Keratinocyte (primary cell): ENCODE measurements around the gene OPALIN. TPM values are rescaled to one million over a fixed set of nuclear protein-coding genes. Genes with fewer than 3 reads are reported as not detected.

Experiments
- DNase-seq: peaks from one replicate; pipeline ENCODE4 v3.0.0-alpha.2; 2011; ENCODE audit warnings: low read depth, missing footprints, low spot score
- FAIRE-seq: peaks from 2 replicates; lab custom pipeline; 2011; peaks lifted over from hg19 to GRCh38; lab: Jason Lieb, UNC
- H2AFZ ChIP-seq: 2 replicates; pipeline ENCODE4 v1.6.0; 2012; ENCODE audit warnings: low read length, control low read depth, inconsistent platforms; ENCODE audit not compliant: control insufficient read depth
- H3K27ac ChIP-seq: 2 replicates; pipeline ENCODE4 v1.5.1; 2011; ENCODE audit warnings: low read length; ENCODE audit not compliant: control insufficient read depth, insufficient read depth
- H3K27me3 ChIP-seq: 3 replicates; pipeline ENCODE4 v1.6.0; 2011; ENCODE audit warnings: low read length; ENCODE audit not compliant: control insufficient read depth, insufficient read depth; ENCODE audit errors: extremely low read depth
- H3K36me3 ChIP-seq, 2 experiments: 2 replicates in 1 of 2; 3 replicates in 1 of 2; pipeline ENCODE4 v1.5.1; 2011; ENCODE audit warnings: low read length in 2 of 2, mild to moderate bottlenecking in 1 of 2; ENCODE audit not compliant: control insufficient read depth in 2 of 2, insufficient read depth in 2 of 2; ENCODE audit errors: extremely low read depth in 1 of 2
- H3K4me1 ChIP-seq: 3 replicates; pipeline ENCODE4 v1.5.1; 2011; ENCODE audit warnings: low read length; ENCODE audit not compliant: control insufficient read depth, insufficient read depth; ENCODE audit errors: extremely low read depth
- H3K4me2 ChIP-seq: 3 replicates; pipeline ENCODE4 v1.6.0; 2011; ENCODE audit warnings: low read depth, low read length; ENCODE audit not compliant: control insufficient read depth, insufficient read depth; ENCODE audit errors: extremely low read depth
- H3K4me3 ChIP-seq, 3 experiments: fragments of 200-600 bp in 1 of 3; sonication (generic) in 1 of 3; 2 replicates in 2 of 3; 3 replicates in 1 of 3; pipeline ENCODE4 v1.5.1; 2011 to 2016; ENCODE audit warnings: low read length in 3 of 3, mild to moderate bottlenecking in 3 of 3, control low read depth in 2 of 3, inconsistent platforms in 1 of 3, low read depth in 1 of 3, mixed read lengths in 1 of 3, mixed run types in 1 of 3, moderate library complexity in 1 of 3; ENCODE audit not compliant: control insufficient read depth in 2 of 3, insufficient read depth in 2 of 3; ENCODE audit errors: extremely low read depth in 1 of 3
- H3K79me2 ChIP-seq: 2 replicates; pipeline ENCODE4 v1.6.0; 2012; ENCODE audit warnings: low read length; ENCODE audit not compliant: control insufficient read depth, insufficient read depth
- H3K9ac ChIP-seq: 3 replicates; pipeline ENCODE4 v1.6.0; 2011; ENCODE audit warnings: low read length; ENCODE audit not compliant: control insufficient read depth, insufficient read depth; ENCODE audit errors: extremely low read depth
- H3K9me1 ChIP-seq: 3 replicates; pipeline ENCODE4 v1.6.0; 2011; ENCODE audit warnings: low read length; ENCODE audit not compliant: control insufficient read depth, insufficient read depth; ENCODE audit errors: extremely low read depth
- H3K9me3 ChIP-seq: 2 replicates; pipeline ENCODE4 v1.5.1; 2012; ENCODE audit warnings: low read depth, low read length; ENCODE audit not compliant: control insufficient read depth
- H4K20me1 ChIP-seq: 3 replicates; pipeline ENCODE4 v1.6.0; 2011; ENCODE audit warnings: low read length; ENCODE audit not compliant: control insufficient read depth, insufficient read depth; ENCODE audit errors: extremely low read depth
- EZH2 ChIP-seq: IDR thresholded peaks from one replicate; pipeline ENCODE4 v1.6.1; 2012; ENCODE audit warnings: inconsistent platforms, mild to moderate bottlenecking, low read length, moderate library complexity
- dilution Hi-C: fragments of 300-500 bp; cut with MboI; formaldehyde crosslinking; loops from one replicate; pipeline ENCODE4 v1.7.0; 2020; ENCODE audit warnings: low sequenced_read_pairs; ENCODE audit not compliant: extremely low pct_ligation_motif_present
- polyA plus RNA-seq, 5 experiments: library from polyadenylated mRNA; depleted of rRNA in 3 of 5; stranded (reverse) in 3 of 5; stranded (forward) in 1 of 5; unstranded in 1 of 5; fragments of >200 nt; gene quantifications; 1 replicate in 1 of 5; 2 replicates in 3 of 5; 3 replicates in 1 of 5; pipeline versions ENCODE4 v1.2.1 to v1.2.3, GENCODE V29; 2011 to 2012; ENCODE audit warnings: missing spikeins in 2 of 5, low read depth in 1 of 5, low replicate concordance in 1 of 5
- TF ChIP-seq, protein P1 (sequence below), 3 experiments: IDR thresholded peaks in 1 of 3; conservative IDR thresholded peaks in 1 of 3; optimal IDR thresholded peaks in 1 of 3; 2 replicates in 2 of 3; 3 replicates in 1 of 3; pipeline versions ENCODE3 to v1.5.1; 2011; ENCODE audit warnings: low read length in 3 of 3, mild to moderate bottlenecking in 3 of 3, moderate library complexity in 2 of 3, control low read depth in 1 of 3, inconsistent platforms in 1 of 3; ENCODE audit not compliant: insufficient read depth in 2 of 3; ENCODE audit errors: extremely low read depth in 1 of 3

OPALIN gene
- polyA plus RNA-seq, 1 donor (not counting 4 experiments of a cell fraction or from before 2014, with no cell fraction given): not detected

GRCh38 chr10:96346295-96346694, 12.5 kb downstream of the OPALIN start:
- no peaks in the 10 kb centered on the region for H4K20me1 ChIP-seq
- DNase-seq: no peak
- TF ChIP-seq, protein P1, sequence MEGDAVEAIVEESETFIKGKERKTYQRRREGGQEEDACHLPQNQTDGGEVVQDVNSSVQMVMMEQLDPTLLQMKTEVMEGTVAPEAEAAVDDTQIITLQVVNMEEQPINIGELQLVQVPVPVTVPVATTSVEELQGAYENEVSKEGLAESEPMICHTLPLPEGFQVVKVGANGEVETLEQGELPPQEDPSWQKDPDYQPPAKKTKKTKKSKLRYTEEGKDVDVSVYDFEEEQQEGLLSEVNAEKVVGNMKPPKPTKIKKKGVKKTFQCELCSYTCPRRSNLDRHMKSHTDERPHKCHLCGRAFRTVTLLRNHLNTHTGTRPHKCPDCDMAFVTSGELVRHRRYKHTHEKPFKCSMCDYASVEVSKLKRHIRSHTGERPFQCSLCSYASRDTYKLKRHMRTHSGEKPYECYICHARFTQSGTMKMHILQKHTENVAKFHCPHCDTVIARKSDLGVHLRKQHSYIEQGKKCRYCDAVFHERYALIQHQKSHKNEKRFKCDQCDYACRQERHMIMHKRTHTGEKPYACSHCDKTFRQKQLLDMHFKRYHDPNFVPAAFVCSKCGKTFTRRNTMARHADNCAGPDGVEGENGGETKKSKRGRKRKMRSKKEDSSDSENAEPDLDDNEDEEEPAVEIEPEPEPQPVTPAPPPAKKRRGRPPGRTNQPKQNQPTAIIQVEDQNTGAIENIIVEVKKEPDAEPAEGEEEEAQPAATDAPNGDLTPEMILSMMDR (optimal IDR thresholded peaks at IDR 0.05 in 1 of 3, IDR thresholded peaks at IDR 0.05 in 1 of 3, conservative IDR thresholded peaks at IDR 0.05 in 1 of 3; ENCODE audit: extremely low read depth in 1 of 3, insufficient read depth in 2 of 3, low read length in 3 of 3): no peak
- TF ChIP-seq EZH2: no peak
- H3K36me3 ChIP-seq: no peaks in the 10 kb centered on the region
- H3K4me2 ChIP-seq: no peak overlapping the region
- H3K4me3 ChIP-seq: no peak overlapping the region
- no peak for FAIRE-seq
- H2AFZ ChIP-seq: no peak overlapping the region
- H3K9me3 ChIP-seq: no peaks in the 10 kb centered on the region
- no peaks in the 10 kb centered on the region for H3K27me3 ChIP-seq
- no peaks in the 10 kb centered on the region for H3K9me1 ChIP-seq
- no peaks in the 10 kb centered on the region for H3K4me1 ChIP-seq
- no peak overlapping the region for H3K9ac ChIP-seq
- H3K27ac ChIP-seq: no peak overlapping the region
- H3K79me2 ChIP-seq: no peaks in the 10 kb centered on the region
- dilution Hi-C loops: no loop called here

DNA sequence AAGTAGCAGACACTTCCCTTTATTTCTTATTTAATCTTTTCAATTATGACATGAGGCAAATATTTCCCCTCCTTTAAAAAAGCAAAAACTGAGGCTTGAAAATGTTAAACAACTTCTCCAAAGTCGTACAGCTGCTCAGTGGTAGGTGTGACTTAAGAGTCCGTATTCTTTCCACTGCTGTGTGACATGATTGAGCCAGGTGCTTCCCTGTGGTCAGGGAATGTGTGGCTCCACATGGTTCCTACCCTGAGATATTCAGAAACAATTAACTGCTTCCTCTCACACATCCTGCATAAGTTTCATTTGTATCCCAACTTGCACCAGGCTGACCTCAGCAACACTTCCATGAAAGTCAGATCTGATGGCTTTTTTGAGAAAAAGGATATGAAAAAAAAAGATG, 13.6 kb downstream of the OPALIN start:
- H3K27me3 ChIP-seq: no peaks in the 10 kb centered on the region
- H3K4me1 ChIP-seq: no peaks in the 10 kb centered on the region
- no peak for DNase-seq
- no peaks in the 10 kb centered on the region for H4K20me1 ChIP-seq
- H3K27ac ChIP-seq: no peak overlapping the region
- TF ChIP-seq EZH2: no peak
- TF ChIP-seq, protein P1 (optimal IDR thresholded peaks at IDR 0.05 in 1 of 3, IDR thresholded peaks at IDR 0.05 in 1 of 3, conservative IDR thresholded peaks at IDR 0.05 in 1 of 3; ENCODE audit: extremely low read depth in 1 of 3, insufficient read depth in 2 of 3, low read length in 3 of 3): no peak
- H3K9me3 ChIP-seq: no peaks in the 10 kb centered on the region
- no peaks in the 10 kb centered on the region for H3K9me1 ChIP-seq
- FAIRE-seq: no peak
- no peak overlapping the region for H3K9ac ChIP-seq
- H3K4me3 ChIP-seq: no peak overlapping the region
- H3K36me3 ChIP-seq: no peaks in the 10 kb centered on the region
- dilution Hi-C loops: no loop called here
- no peak overlapping the region for H3K4me2 ChIP-seq
- H2AFZ ChIP-seq: no peak overlapping the region
- H3K79me2 ChIP-seq: no peaks in the 10 kb centered on the region
